C4-2B (cell line): Measurements from ENCODE around the gene NSD2.

Experiments
- H3K27ac ChIP-seq: fragments of 450-650 bp; 2 replicates; pipeline ENCODE4 v1.5.1; 2017
- CTCF ChIP-seq: fragments of 450-650 bp; conservative IDR thresholded peaks from 2 replicates; pipeline ENCODE4 v1.5.1; 2017; ENCODE audit warnings: mild to moderate bottlenecking
- ZFX ChIP-seq: fragments of 450-650 bp; IDR thresholded peaks from 2 replicates; pipeline ENCODE4 v1.6.1; 2017

NSD2 gene

GRCh38 chr4:1826531-1827350, 44.5 kb upstream of the NSD2 start:
- no peak for TF ChIP-seq ZFX
- TF ChIP-seq CTCF, result no peak

GRCh38 chr4:1830234-1830633, 41.0 kb upstream of the NSD2 start:
- TF ChIP-seq CTCF (no peak), ZFX (no peak)
- no peak overlapping the region for H3K27ac ChIP-seq

More at GRCh38 chr4:1826531-1827350, 44.5 kb upstream of the NSD2 start:
- H3K27ac ChIP-seq, result no peak overlapping the region

- no peak overlapping the region for H3K27ac ChIP-seq
- TF ChIP-seq ZFX (no peak), CTCF (no peak)
Observed at GRCh38 chr4:1830642-1831228, 40.5 kb upstream of the NSD2 start.

GRCh38 chr4:1831331-1831730, 39.9 kb upstream of the NSD2 start:
- TF ChIP-seq ZFX, result no peak
- TF ChIP-seq CTCF, result no peak
- no peak overlapping the region for H3K27ac ChIP-seq

GRCh38 chr4:1832690-1833089, 38.5 kb upstream of the NSD2 start:
- H3K27ac ChIP-seq, result no peak overlapping the region
- TF ChIP-seq ZFX, result no peak
- no peak for TF ChIP-seq CTCF

- TF ChIP-seq CTCF (no peak), ZFX (no peak)
- no peak overlapping the region for H3K27ac ChIP-seq
Observed at GRCh38 chr4:1833307-1834046, 37.7 kb upstream of the NSD2 start.
